H9 (cell line): ENCODE data around the gene TMEM184A. TPM values are rescaled to one million over a fixed set of nuclear protein-coding genes. Genes with fewer than 3 reads are reported as not detected.

ENCODE experiments used
- DNase-seq: peaks from one replicate; pipeline ENCODE4 v3.0.0-alpha.2; 2017
- H2AFZ ChIP-seq: one replicate; pipeline ENCODE4 v1.6.1; 2013; ENCODE audit warnings: mild to moderate bottlenecking, low read length, control low read depth, moderate library complexity
- H2AK5ac ChIP-seq: 2 replicates; pipeline ENCODE4 v1.6.1; 2013; ENCODE audit warnings: low read length, control low read depth, mixed read lengths; ENCODE audit not compliant: insufficient read length
- H2BK120ac ChIP-seq: one replicate; pipeline ENCODE4 v1.6.1; 2013; ENCODE audit warnings: low read depth, mild to moderate bottlenecking, low read length, control low read depth, inconsistent platforms; ENCODE audit not compliant: poor library complexity, severe bottlenecking
- H2BK12ac ChIP-seq: 2 replicates; pipeline ENCODE4 v1.6.1; 2013; ENCODE audit warnings: low read length, control low read depth, mixed read lengths, low read depth; ENCODE audit not compliant: insufficient read length
- H2BK15ac ChIP-seq: 2 replicates; pipeline ENCODE4 v1.6.1; 2013; ENCODE audit warnings: low read depth, low read length, control low read depth
- H2BK20ac ChIP-seq: one replicate; pipeline ENCODE4 v1.6.1; 2013; ENCODE audit warnings: low read depth, mild to moderate bottlenecking, low read length, control low read depth, inconsistent platforms; ENCODE audit not compliant: poor library complexity, severe bottlenecking
- H2BK5ac ChIP-seq: 2 replicates; pipeline ENCODE4 v1.6.1; 2013; ENCODE audit warnings: low read length, control low read depth, mixed read lengths; ENCODE audit not compliant: insufficient read length
- H3K14ac ChIP-seq: 2 replicates; pipeline ENCODE4 v1.6.1; 2013; ENCODE audit warnings: low read length, control low read depth; ENCODE audit not compliant: insufficient read depth
- H3K18ac ChIP-seq: 2 replicates; pipeline ENCODE4 v1.6.1; 2013; ENCODE audit warnings: low read depth, mild to moderate bottlenecking, mixed read lengths, low read length, control low read depth; ENCODE audit not compliant: insufficient read length
- H3K23ac ChIP-seq: 2 replicates; pipeline ENCODE4 v1.6.1; 2013; ENCODE audit warnings: low read length, control low read depth, mixed read lengths, low read depth; ENCODE audit not compliant: insufficient read length
- H3K23me2 ChIP-seq: 2 replicates; pipeline ENCODE4 v1.6.1; 2013; ENCODE audit warnings: low read depth, mild to moderate bottlenecking, mixed read lengths, low read length, control low read depth; ENCODE audit not compliant: insufficient read length, poor library complexity, severe bottlenecking
- H3K27ac ChIP-seq: 2 replicates; pipeline ENCODE4 v1.5.1; 2013; ENCODE audit warnings: low read length, control low read depth, mixed read lengths, low read depth; ENCODE audit not compliant: insufficient read length
- H3K27me3 ChIP-seq: 2 replicates; pipeline ENCODE4 v1.6.1; 2013; ENCODE audit warnings: low read length, control low read depth, inconsistent platforms; ENCODE audit not compliant: insufficient read depth
- H3K4ac ChIP-seq: 2 replicates; pipeline ENCODE4 v1.6.1; 2013; ENCODE audit warnings: low read depth, mild to moderate bottlenecking, control low read depth, inconsistent platforms, low read length, moderate library complexity
- H3K4me1 ChIP-seq: 2 replicates; pipeline ENCODE4 v1.6.1; 2013; ENCODE audit warnings: low read length, control low read depth, inconsistent platforms; ENCODE audit not compliant: insufficient read depth
- H3K4me2 ChIP-seq: 2 replicates; pipeline ENCODE4 v1.6.1; 2013; ENCODE audit warnings: low read length, control low read depth, mixed read lengths; ENCODE audit not compliant: insufficient read length, insufficient read depth
- H3K56ac ChIP-seq: 2 replicates; pipeline ENCODE4 v1.6.1; 2013; ENCODE audit warnings: low read depth, mild to moderate bottlenecking, mixed read lengths, low read length, control low read depth; ENCODE audit not compliant: insufficient read length
- H3K79me1 ChIP-seq: 2 replicates; pipeline ENCODE4 v1.6.1; 2013; ENCODE audit warnings: low read depth, mild to moderate bottlenecking, moderate library complexity, low read length, control low read depth, inconsistent platforms; ENCODE audit not compliant: insufficient read depth, poor library complexity, severe bottlenecking
- H3K79me2 ChIP-seq: 2 replicates; pipeline ENCODE4 v1.6.1; 2013; ENCODE audit warnings: low read length, control low read depth, inconsistent platforms; ENCODE audit not compliant: insufficient read depth
- H3K9ac ChIP-seq: 2 replicates; pipeline ENCODE4 v1.6.1; 2013; ENCODE audit warnings: low read length, control low read depth, mixed read lengths; ENCODE audit not compliant: insufficient read length; ENCODE audit errors: extremely low read depth
- H3K9me3 ChIP-seq: one replicate; pipeline ENCODE4 v1.6.1; 2013; ENCODE audit warnings: low read depth, low read length, inconsistent platforms; ENCODE audit not compliant: control insufficient read depth
- H3T11ph ChIP-seq: one replicate; pipeline ENCODE4 v1.6.1; 2013; ENCODE audit warnings: mild to moderate bottlenecking, low read length, control low read depth, inconsistent platforms
- H4K20me1 ChIP-seq: one replicate; pipeline ENCODE4 v1.6.1; 2013; ENCODE audit not compliant: control insufficient read depth, insufficient read length, insufficient read depth
- H4K5ac ChIP-seq: 2 replicates; pipeline ENCODE4 v1.6.1; 2013; ENCODE audit warnings: low read depth, mild to moderate bottlenecking, mixed read lengths, low read length, control low read depth; ENCODE audit not compliant: insufficient read length
- H4K8ac ChIP-seq: replicated peaks from 2 replicates; pipeline ENCODE4 v1.6.1; 2013; ENCODE audit warnings: low read length, control low read depth, mixed read lengths, low read depth; ENCODE audit not compliant: insufficient read length
- H4K91ac ChIP-seq: 2 replicates; pipeline ENCODE4 v1.6.1; 2013; ENCODE audit warnings: low read depth, mild to moderate bottlenecking, moderate library complexity, mixed read lengths, low read length, control low read depth; ENCODE audit not compliant: insufficient read length
- H3K27ac Mint-ChIP-seq, 3 experiments: 2 replicates in 2 of 3; 3 replicates in 1 of 3; pipeline ENCODE4 v1.8.0; 2020 to 2021; ENCODE audit warnings: mixed read lengths in 3 of 3, mild to moderate bottlenecking in 1 of 3, moderate library complexity in 1 of 3
- H3K27me3 Mint-ChIP-seq: 2 replicates; pipeline ENCODE4 v1.8.0; 2021; ENCODE audit warnings: low read depth, mild to moderate bottlenecking, moderate library complexity, mixed read lengths
- H3K36me3 Mint-ChIP-seq, 3 experiments: 2 replicates in 2 of 3; 3 replicates in 1 of 3; pipeline ENCODE4 v1.8.0; 2020 to 2021; ENCODE audit warnings: low read depth in 3 of 3, mixed read lengths in 3 of 3; ENCODE audit not compliant: insufficient read depth in 1 of 3
- H3K4me1 Mint-ChIP-seq, 2 experiments: 2 replicates each; pipeline ENCODE4 v1.8.0; 2020; ENCODE audit warnings: mixed read lengths in 2 of 2
- H3K4me3 Mint-ChIP-seq, 2 experiments: 2 replicates in 1 of 2; 3 replicates in 1 of 2; pipeline ENCODE4 v1.8.0; 2020 to 2021; ENCODE audit warnings: mild to moderate bottlenecking in 2 of 2, mixed read lengths in 2 of 2, moderate library complexity in 1 of 2
- H3K9me3 Mint-ChIP-seq, 2 experiments: 2 replicates in 1 of 2; 3 replicates in 1 of 2; pipeline ENCODE4 v1.8.0; 2020; ENCODE audit warnings: mild to moderate bottlenecking in 2 of 2, mixed read lengths in 2 of 2, moderate library complexity in 1 of 2
- CTCF ChIP-seq: fragments of 200-600 bp; sonication (generic); conservative IDR thresholded peaks from 3 replicates; pipeline ENCODE4 v1.8.0; 2021; ENCODE audit warnings: antibody characterized with exemption, mild to moderate bottlenecking
- WGBS: extraction: QIAGEN DNeasy Blood & Tissue Kit; methylation state at CpG from one replicate; pipeline ENCODE4 v1.1.7; 2013; ENCODE audit warnings: missing lambda C conversion rate, low lambda C conversion rate, mixed read lengths; ENCODE audit not compliant: insufficient read length; ENCODE audit errors: extremely low coverage; 5-methylcytosine and 5-hydroxymethylcytosine counted together
- total RNA-seq: library from RNA; stranded (reverse); gene quantifications from 2 replicates; pipeline ENCODE4 v1.2.1, GENCODE V29; 2021

Gene TMEM184A
- total RNA-seq, 1 experiment from 2014 or later, result 1.3 TPM

GRCh38 chr7:1603346-1604225 is 47.6 kb upstream of the TMEM184A start:
- Histone ChIP-seq H2BK120ac (no peak overlapping the region), H2AFZ (no peak overlapping the region), H2BK5ac (no peak overlapping the region), H4K5ac (no peak overlapping the region), H4K20me1 (no peaks in the 10 kb centered on the region), H3K27ac (no peak overlapping the region), H3K9ac (no peak overlapping the region), H2BK20ac (no peak overlapping the region), H3K79me2 (no peaks in the 10 kb centered on the region), H2BK15ac (no peak overlapping the region), H3K4me2 (no peak overlapping the region), H3K56ac (no peak overlapping the region), H3K4ac (no peak overlapping the region), H2AK5ac (no peak overlapping the region), H4K8ac (no peak overlapping the region), H2BK12ac (no peak overlapping the region), H3K79me1 (no peaks in the 10 kb centered on the region), H4K91ac (no peak overlapping the region), H3K4me1 (no peaks in the 10 kb centered on the region), H3T11ph (no peak overlapping the region), H3K23ac (no peak overlapping the region), H3K9me3 (no peaks in the 10 kb centered on the region), H3K14ac (no peak overlapping the region; the same call in 1 of the 2 replicates), H3K18ac (no peak overlapping the region), H3K27me3 (no peaks in the 10 kb centered on the region), H3K23me2 (no peaks in the 10 kb centered on the region)
- Mint-ChIP-seq H3K27ac (0 out of 7 replicates have a peak overlapping the region, but pooled peaks of 1 of the 3 experiments have one; percentile 27), H3K27me3 (peaks cover 4% of the 10 kb centered on the region), H3K4me1 (peaks cover 5 to 13% of the 10 kb centered on the region in 2 experiments; a peak in 3 of 4 replicates), H3K4me3 (no peak overlapping the region), H3K36me3 (no peaks in the 10 kb centered on the region), H3K9me3 (no peaks in the 10 kb centered on the region; a peak in 1 of 5 replicates)
- WGBS, result no CpG with 5 or more reads among the region's 41 CpGs
- TF ChIP-seq CTCF, result no peak
- DNase-seq, result no peak
